GM18909 (cell line): ENCODE data around the gene TMPRSS11B.
"Not testable (repeated sequence)": the region's sequence is repeated elsewhere in the genome, so short reads cannot be mapped to it uniquely, and the experiment has no call there.

Experiments used
- ATAC-seq: cut with Tn5 transposase; IDR thresholded peaks from one replicate; pipeline ENCODE4 v1.9.1; 2021; ENCODE audit warnings: mild to moderate bottlenecking; ENCODE audit not compliant: unreplicated experiment, poor library complexity

The TMPRSS11B gene

GRCh38 chr4:68245594-68245993 lies at the start of gene TMPRSS11B:
Gene TMPRSS11B (minus strand): TSS chr4:68245694. CDS start chr4:68245558, 136 bp downstream.
- ATAC-seq = no peak

GRCh38 chr4:68291256-68291655 lies 45.8 kb upstream of the TMPRSS11B start:
- ATAC-seq = no peak

- no peak for ATAC-seq
Observed at GRCh38 chr4:68288393-68288740, 42.9 kb upstream of the TMPRSS11B start.

- ATAC-seq = no peak
Observed at GRCh38 chr4:68287704-68288392, 42.4 kb upstream of the TMPRSS11B start.

- ATAC-seq = no peak
Observed at GRCh38 chr4:68283714-68284113, 38.2 kb upstream of the TMPRSS11B start.

- no peak for ATAC-seq
Observed at GRCh38 chr4:68283095-68283494, 37.6 kb upstream of the TMPRSS11B start.

GRCh38 chr4:68281796-68282740 lies 36.6 kb upstream of the TMPRSS11B start:
- ATAC-seq = not testable (repeated sequence)

GRCh38 chr4:68278029-68278428 lies 32.5 kb upstream of the TMPRSS11B start:
- no peak for ATAC-seq

- ATAC-seq = no peak
Observed at GRCh38 chr4:68277627-68278026, 32.1 kb upstream of the TMPRSS11B start.

- no peak for ATAC-seq
Observed at GRCh38 chr4:68272860-68273259, 27.4 kb upstream of the TMPRSS11B start.

- ATAC-seq = peak; percentile 48
Observed at GRCh38 chr4:68272380-68272779, 26.9 kb upstream of the TMPRSS11B start.

GRCh38 chr4:68271851-68272357 lies 26.4 kb upstream of the TMPRSS11B start:
- ATAC-seq = peak; percentile 75

- ATAC-seq = no peak
Observed at GRCh38 chr4:68267433-68267944, 22.0 kb upstream of the TMPRSS11B start.

- no peak for ATAC-seq
Observed at GRCh38 chr4:68264875-68265565, 19.5 kb upstream of the TMPRSS11B start.

GRCh38 chr4:68259191-68259590 lies 13.7 kb upstream of the TMPRSS11B start:
- ATAC-seq = no peak

GRCh38 chr4:68257719-68258118 lies 12.2 kb upstream of the TMPRSS11B start:
- ATAC-seq = no peak

GRCh38 chr4:68256284-68256683 lies 10.8 kb upstream of the TMPRSS11B start:
- ATAC-seq = no peak

GRCh38 chr4:68250151-68250930 lies 4.8 kb upstream of the TMPRSS11B start:
- no peak for ATAC-seq

GRCh38 chr4:68249434-68249833 lies 3.9 kb upstream of the TMPRSS11B start:
- peak; percentile 89 for ATAC-seq

- ATAC-seq = no peak
Observed at GRCh38 chr4:68240620-68241019, 4.9 kb downstream of the TMPRSS11B start.
